ENCODE results near the gene RTP2. TPM values are rescaled to one million over a fixed set of nuclear protein-coding genes. Genes with fewer than 3 reads are reported as not detected.

The RTP2 gene
- total RNA-seq, 1 donor from 2014 or later = not detected

GRCh38 chr3:187708696-187709095 is 6.3 kb upstream of the RTP2 start:
- Histone ChIP-seq H3K4me3 (no peak overlapping the region), H3K36me3 (no peaks in the 10 kb centered on the region), H3K9me3 (no peaks in the 10 kb centered on the region), H3K4me1 (no peaks in the 10 kb centered on the region), H3K27me3 (no peaks in the 10 kb centered on the region), H3K27ac (no peak overlapping the region)
- intact Hi-C loops (cut with DNase I) = no loop called here
- TF ChIP-seq CTCF (IDR thresholded peaks at IDR 0.05) = no peak
- no peak for DNase-seq (ENCODE audit: low spot score in 2 of 2)

- intact Hi-C loops (cut with DNase I) = no loop called here
- TF ChIP-seq CTCF (IDR thresholded peaks at IDR 0.05) = no peak
- no peak overlapping the region for H3K4me3 ChIP-seq
- H3K4me1 ChIP-seq = no peaks in the 10 kb centered on the region
- no peaks in the 10 kb centered on the region for H3K9me3 ChIP-seq
- H3K27me3 ChIP-seq = no peaks in the 10 kb centered on the region
- no peak for DNase-seq (ENCODE audit: low spot score in 2 of 2)
- no peaks in the 10 kb centered on the region for H3K36me3 ChIP-seq
- no peak overlapping the region for H3K27ac ChIP-seq
Observed at GRCh38 chr3:187706971-187707370, 4.6 kb upstream of the RTP2 start.

- TF ChIP-seq CTCF (IDR thresholded peaks at IDR 0.05) = no peak
- no peak overlapping the region for H3K27ac ChIP-seq
- no peaks in the 10 kb centered on the region for H3K4me1 ChIP-seq
- no peaks in the 10 kb centered on the region for H3K9me3 ChIP-seq
- no peak for DNase-seq (ENCODE audit: low spot score in 2 of 2)
- H3K36me3 ChIP-seq = no peaks in the 10 kb centered on the region
- intact Hi-C loops (cut with DNase I) = no loop called here
- H3K4me3 ChIP-seq = no peak overlapping the region
- H3K27me3 ChIP-seq = no peaks in the 10 kb centered on the region
Observed at GRCh38 chr3:187705164-187705563, 2.8 kb upstream of the RTP2 start.

GRCh38 chr3:187700249-187700648 is 2.1 kb downstream of the RTP2 start:
- H3K27me3 ChIP-seq = no peaks in the 10 kb centered on the region
- intact Hi-C loops (cut with DNase I) = no loop called here

GRCh38 chr3:187698499-187699399 is 3.6 kb downstream of the RTP2 start:
- H3K4me3 ChIP-seq = no peak overlapping the region
- no peaks in the 10 kb centered on the region for H3K27me3 ChIP-seq
- no peaks in the 10 kb centered on the region for H3K9me3 ChIP-seq
- H3K27ac ChIP-seq = no peak overlapping the region
- no peaks in the 10 kb centered on the region for H3K4me1 ChIP-seq
- intact Hi-C loops (cut with DNase I) = no loop called here
- no peak for TF ChIP-seq CTCF (IDR thresholded peaks at IDR 0.05)
- DNase-seq (ENCODE audit: low spot score in 2 of 2) = no peak
- no peaks in the 10 kb centered on the region for H3K36me3 ChIP-seq

More at GRCh38 chr3:187700249-187700648, 2.1 kb downstream of the RTP2 start:
- Histone ChIP-seq H3K4me1 (no peaks in the 10 kb centered on the region), H3K36me3 (no peaks in the 10 kb centered on the region), H3K4me3 (no peak overlapping the region), H3K9me3 (no peaks in the 10 kb centered on the region), H3K27ac (no peak overlapping the region)
- no peak for DNase-seq (ENCODE audit: low spot score in 2 of 2)
- TF ChIP-seq CTCF (IDR thresholded peaks at IDR 0.05) = no peak
